ENCODE results near the gene TBC1D17. TPM values are rescaled to one million over a fixed set of nuclear protein-coding genes. Genes with fewer than 3 reads are reported as not detected.

TBC1D17 gene
- total RNA-seq, 2 donors from 2014 or later = 20.4 to 27.5 TPM

DNA sequence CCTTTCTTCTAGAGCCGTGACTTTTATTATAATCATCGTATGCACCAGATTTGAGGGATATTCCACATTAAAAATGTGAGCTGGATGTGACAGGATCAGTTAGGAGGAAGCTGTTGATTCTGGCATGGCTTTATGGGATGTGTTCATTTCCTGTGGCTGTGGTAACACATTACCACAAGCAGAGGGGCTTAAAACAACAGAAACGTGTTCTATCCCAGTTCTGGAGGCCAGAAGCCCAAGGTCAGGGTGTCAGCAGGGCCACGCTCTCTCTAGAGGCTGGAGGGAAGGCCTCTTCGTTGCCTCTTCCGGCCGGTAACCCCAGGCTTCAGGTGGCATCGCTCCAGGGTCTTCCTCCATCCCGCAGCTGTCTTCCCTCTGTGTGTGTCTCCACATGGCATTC, 44.9 kb upstream of the TBC1D17 start:
- Histone ChIP-seq H3K36me3 (peaks cover 77% of the 10 kb centered on the region), H3K9me3 (no peaks in the 10 kb centered on the region), H3K27me3 (no peaks in the 10 kb centered on the region), H3K4me1 (no peaks in the 10 kb centered on the region), H3K4me3 (no peak overlapping the region), H3K27ac (no peak overlapping the region)
- TF ChIP-seq, protein P1, sequence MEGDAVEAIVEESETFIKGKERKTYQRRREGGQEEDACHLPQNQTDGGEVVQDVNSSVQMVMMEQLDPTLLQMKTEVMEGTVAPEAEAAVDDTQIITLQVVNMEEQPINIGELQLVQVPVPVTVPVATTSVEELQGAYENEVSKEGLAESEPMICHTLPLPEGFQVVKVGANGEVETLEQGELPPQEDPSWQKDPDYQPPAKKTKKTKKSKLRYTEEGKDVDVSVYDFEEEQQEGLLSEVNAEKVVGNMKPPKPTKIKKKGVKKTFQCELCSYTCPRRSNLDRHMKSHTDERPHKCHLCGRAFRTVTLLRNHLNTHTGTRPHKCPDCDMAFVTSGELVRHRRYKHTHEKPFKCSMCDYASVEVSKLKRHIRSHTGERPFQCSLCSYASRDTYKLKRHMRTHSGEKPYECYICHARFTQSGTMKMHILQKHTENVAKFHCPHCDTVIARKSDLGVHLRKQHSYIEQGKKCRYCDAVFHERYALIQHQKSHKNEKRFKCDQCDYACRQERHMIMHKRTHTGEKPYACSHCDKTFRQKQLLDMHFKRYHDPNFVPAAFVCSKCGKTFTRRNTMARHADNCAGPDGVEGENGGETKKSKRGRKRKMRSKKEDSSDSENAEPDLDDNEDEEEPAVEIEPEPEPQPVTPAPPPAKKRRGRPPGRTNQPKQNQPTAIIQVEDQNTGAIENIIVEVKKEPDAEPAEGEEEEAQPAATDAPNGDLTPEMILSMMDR (IDR thresholded peaks at IDR 0.05) = no peak
- no peak for DNase-seq (ENCODE audit: low spot score)

DNA sequence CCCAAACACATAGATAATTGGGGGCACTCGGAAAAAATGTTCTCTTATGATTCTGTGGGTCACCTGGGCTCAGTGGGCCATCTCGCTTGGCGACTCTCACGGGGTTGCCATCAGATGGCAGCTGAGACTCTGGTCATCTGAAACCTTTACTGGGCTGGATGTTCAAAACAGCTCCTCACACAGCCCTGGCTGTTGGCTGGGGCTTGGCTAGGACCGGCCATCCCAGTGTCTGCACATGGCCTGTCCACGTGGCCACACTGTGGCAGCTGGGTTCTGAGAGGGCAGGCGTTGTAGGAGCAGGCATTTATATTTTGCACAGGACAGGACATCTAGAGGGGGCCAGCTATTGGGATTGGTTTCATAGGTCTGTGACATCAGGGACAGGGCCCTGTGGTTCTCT, 43.9 kb upstream of the TBC1D17 start:
- no peak overlapping the region for H3K27ac ChIP-seq
- TF ChIP-seq, protein P1 (IDR thresholded peaks at IDR 0.05) = no peak
- no peak overlapping the region for H3K4me3 ChIP-seq
- H3K4me1 ChIP-seq = no peaks in the 10 kb centered on the region
- peaks cover 77% of the 10 kb centered on the region for H3K36me3 ChIP-seq
- no peaks in the 10 kb centered on the region for H3K27me3 ChIP-seq
- DNase-seq (ENCODE audit: low spot score) = no peak
- no peaks in the 10 kb centered on the region for H3K9me3 ChIP-seq

DNA sequence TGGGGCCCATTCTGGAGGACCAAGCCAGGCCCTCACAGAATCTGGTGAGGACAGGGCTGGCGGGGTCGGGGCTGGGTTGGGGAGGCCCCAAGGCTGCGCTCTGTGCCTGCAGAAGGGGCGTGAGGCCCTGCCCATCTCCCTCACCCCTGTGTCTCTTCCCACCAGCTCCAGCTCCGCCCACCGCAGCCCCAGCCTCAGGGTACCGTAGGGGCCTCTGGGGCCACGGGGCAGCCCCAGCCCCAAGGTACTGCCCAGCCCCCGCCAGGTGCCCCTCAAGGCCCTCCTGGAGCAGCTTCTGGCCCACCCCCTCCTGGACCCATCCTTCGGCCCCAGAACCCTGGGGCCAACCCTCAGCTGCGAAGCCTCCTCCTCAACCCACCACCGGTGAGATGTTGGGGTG, 41.9 kb upstream of the TBC1D17 start:
- TF ChIP-seq, protein P1 (IDR thresholded peaks at IDR 0.05) = no peak
- no peaks in the 10 kb centered on the region for H3K9me3 ChIP-seq
- H3K36me3 ChIP-seq = peaks cover 62% of the 10 kb centered on the region
- no peaks in the 10 kb centered on the region for H3K27me3 ChIP-seq
- no peak overlapping the region for H3K4me3 ChIP-seq
- no peak for DNase-seq (ENCODE audit: low spot score)
- no peak overlapping the region for H3K27ac ChIP-seq
- no peaks in the 10 kb centered on the region for H3K4me1 ChIP-seq

DNA sequence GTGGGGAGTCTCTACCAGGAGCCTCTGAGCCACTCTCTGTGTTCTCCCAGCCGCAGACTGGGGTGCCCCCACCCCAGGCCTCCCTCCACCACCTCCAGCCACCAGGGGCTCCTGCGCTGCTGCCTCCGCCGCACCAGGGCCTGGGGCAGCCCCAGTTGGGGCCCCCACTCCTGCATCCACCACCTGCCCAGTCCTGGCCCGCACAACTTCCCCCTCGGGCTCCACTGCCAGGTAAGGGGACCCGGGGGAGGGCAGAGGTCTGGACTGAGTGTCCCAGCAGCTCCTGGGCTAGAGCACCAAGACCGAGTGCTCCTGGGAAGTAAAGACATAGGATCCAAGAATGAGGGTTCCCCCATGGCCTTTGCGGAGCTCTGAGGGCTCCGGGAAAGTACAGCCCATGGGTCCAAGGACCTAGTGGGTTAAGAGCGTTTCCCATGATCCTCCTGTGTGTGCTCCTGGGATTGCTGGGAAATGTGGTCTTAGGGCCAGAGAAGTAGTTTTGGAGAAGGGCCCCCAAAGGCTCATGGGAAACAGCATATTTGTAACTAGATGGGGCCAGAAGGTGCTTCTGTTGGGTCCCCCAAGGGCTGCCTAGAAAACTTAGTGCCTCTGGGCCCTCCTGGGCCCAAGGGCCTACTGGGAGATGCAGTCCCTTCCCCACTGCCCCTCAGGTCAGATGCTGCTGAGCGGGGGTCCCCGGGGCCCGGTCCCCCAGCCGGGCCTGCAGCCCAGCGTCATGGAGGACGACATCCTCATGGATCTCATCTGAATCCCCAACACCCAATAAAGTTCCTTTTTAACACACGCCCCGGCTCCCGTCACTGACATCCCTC, 41.1 kb upstream of the TBC1D17 start:
- Histone ChIP-seq H3K27ac (no peak overlapping the region), H3K27me3 (no peaks in the 10 kb centered on the region), H3K9me3 (no peaks in the 10 kb centered on the region), H3K4me3 (no peak overlapping the region), H3K4me1 (no peaks in the 10 kb centered on the region), H3K36me3 (peaks cover 54% of the 10 kb centered on the region)
- no peak for DNase-seq (ENCODE audit: low spot score)
- TF ChIP-seq, protein P1 (IDR thresholded peaks at IDR 0.05) = no peak

DNA sequence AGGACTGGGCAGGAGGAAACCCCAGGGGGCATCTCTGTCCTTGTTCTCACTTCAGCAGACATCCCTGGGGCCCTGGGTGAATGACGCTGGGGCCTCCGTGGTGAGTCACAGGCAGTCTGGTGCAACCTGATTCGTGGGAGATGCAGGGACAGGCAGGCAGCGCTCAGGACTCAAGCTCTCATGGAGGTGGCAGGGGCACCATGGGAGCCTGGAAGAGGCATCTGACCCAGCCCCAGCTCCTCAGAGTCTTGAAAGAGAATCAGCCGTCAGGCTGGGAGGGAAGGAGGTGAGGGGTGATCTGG, 40.5 kb upstream of the TBC1D17 start:
- no peaks in the 10 kb centered on the region for H3K4me1 ChIP-seq
- no peak overlapping the region for H3K27ac ChIP-seq
- no peak overlapping the region for H3K4me3 ChIP-seq

More for the DNA sequence above, 40.5 kb upstream of the TBC1D17 start:
- Histone ChIP-seq H3K27me3 (no peaks in the 10 kb centered on the region), H3K36me3 (peaks cover 48% of the 10 kb centered on the region), H3K9me3 (no peaks in the 10 kb centered on the region)
- DNase-seq (ENCODE audit: low spot score) = no peak
- TF ChIP-seq, protein P1 (IDR thresholded peaks at IDR 0.05) = no peak

Data from right atrium auricular region (tissue), 2 donors.